ENCODE results near the gene FAM168B. TPM values are rescaled to one million over a fixed set of nuclear protein-coding genes. Genes with fewer than 3 reads are reported as not detected.

The FAM168B gene
- polyA plus RNA-seq, 1 donor (not counting 4 experiments of a cell fraction or from before 2014, with no cell fraction given) = 50.8 TPM

GRCh38 chr2:131121464-131121863 lies 28.2 kb upstream of the FAM168B start:
- Histone ChIP-seq H3K4me3 (ENCODE audit: control insufficient read depth in 2 of 3, extremely low read depth in 1 of 3, insufficient read depth in 2 of 3, low read depth in 1 of 3, low read length in 3 of 3) (no peak overlapping the region), H3K27me3 (ENCODE audit: control insufficient read depth, extremely low read depth, insufficient read depth, low read length) (no peaks in the 10 kb centered on the region), H3K79me2 (ENCODE audit: control insufficient read depth, insufficient read depth, low read length) (peaks cover 58% of the 10 kb centered on the region), H3K9me1 (ENCODE audit: control insufficient read depth, extremely low read depth, insufficient read depth, low read length) (no peaks in the 10 kb centered on the region), H3K4me2 (ENCODE audit: control insufficient read depth, extremely low read depth, insufficient read depth, low read depth, low read length) (no peak overlapping the region), H3K27ac (ENCODE audit: control insufficient read depth, insufficient read depth, low read length) (no peak overlapping the region), H3K36me3 (ENCODE audit: control insufficient read depth in 2 of 2, extremely low read depth in 1 of 2, insufficient read depth in 2 of 2, low read length in 2 of 2) (peaks cover 12 to 16% of the 10 kb centered on the region in 2 experiments), H4K20me1 (ENCODE audit: control insufficient read depth, extremely low read depth, insufficient read depth, low read length) (no peaks in the 10 kb centered on the region), H3K4me1 (ENCODE audit: control insufficient read depth, extremely low read depth, insufficient read depth, low read length) (no peaks in the 10 kb centered on the region), H2AFZ (ENCODE audit: control insufficient read depth, low read length) (no peak overlapping the region), H3K9me3 (ENCODE audit: control insufficient read depth, low read depth, low read length) (no peaks in the 10 kb centered on the region), H3K9ac (ENCODE audit: control insufficient read depth, extremely low read depth, insufficient read depth, low read length) (no peak overlapping the region)
- TF ChIP-seq CTCF (optimal IDR thresholded peaks at IDR 0.05 in 1 of 3, IDR thresholded peaks at IDR 0.05 in 1 of 3, conservative IDR thresholded peaks at IDR 0.05 in 1 of 3; ENCODE audit: extremely low read depth in 1 of 3, insufficient read depth in 2 of 3, low read length in 3 of 3) = no peak
- no peak for TF ChIP-seq EZH2 (IDR thresholded peaks at IDR 0.05; ENCODE audit: low read length)
- no peak for FAIRE-seq
- dilution Hi-C loops (cut with MboI; ENCODE audit: extremely low pct_ligation_motif_present, low sequenced_read_pairs) = no loop called here
- DNase-seq (ENCODE audit: low read depth, low spot score) = no peak

GRCh38 chr2:131120815-131121317 lies 27.6 kb upstream of the FAM168B start:
- no peak for TF ChIP-seq CTCF (optimal IDR thresholded peaks at IDR 0.05 in 1 of 3, IDR thresholded peaks at IDR 0.05 in 1 of 3, conservative IDR thresholded peaks at IDR 0.05 in 1 of 3; ENCODE audit: extremely low read depth in 1 of 3, insufficient read depth in 2 of 3, low read length in 3 of 3)
- no peak for TF ChIP-seq EZH2 (IDR thresholded peaks at IDR 0.05; ENCODE audit: low read length)
- H3K36me3 ChIP-seq (ENCODE audit: control insufficient read depth in 2 of 2, extremely low read depth in 1 of 2, insufficient read depth in 2 of 2, low read length in 2 of 2) = peaks cover 15 to 19% of the 10 kb centered on the region in 2 experiments
- no peak overlapping the region for H2AFZ ChIP-seq (ENCODE audit: control insufficient read depth, low read length)
- no peaks in the 10 kb centered on the region for H3K4me1 ChIP-seq (ENCODE audit: control insufficient read depth, extremely low read depth, insufficient read depth, low read length)
- no peaks in the 10 kb centered on the region for H3K27me3 ChIP-seq (ENCODE audit: control insufficient read depth, extremely low read depth, insufficient read depth, low read length)
- no peak overlapping the region for H3K27ac ChIP-seq (ENCODE audit: control insufficient read depth, insufficient read depth, low read length)
- H3K4me3 ChIP-seq (ENCODE audit: control insufficient read depth in 2 of 3, extremely low read depth in 1 of 3, insufficient read depth in 2 of 3, low read depth in 1 of 3, low read length in 3 of 3) = no peak overlapping the region
- no peak for FAIRE-seq
- H3K9me1 ChIP-seq (ENCODE audit: control insufficient read depth, extremely low read depth, insufficient read depth, low read length) = no peaks in the 10 kb centered on the region
- DNase-seq (ENCODE audit: low read depth, low spot score) = no peak
- dilution Hi-C loops (cut with MboI; ENCODE audit: extremely low pct_ligation_motif_present, low sequenced_read_pairs) = no loop called here
- H3K79me2 ChIP-seq (ENCODE audit: control insufficient read depth, insufficient read depth, low read length) = peaks cover 63% of the 10 kb centered on the region
- H4K20me1 ChIP-seq (ENCODE audit: control insufficient read depth, extremely low read depth, insufficient read depth, low read length) = no peaks in the 10 kb centered on the region
- no peak overlapping the region for H3K4me2 ChIP-seq (ENCODE audit: control insufficient read depth, extremely low read depth, insufficient read depth, low read depth, low read length)
- H3K9me3 ChIP-seq (ENCODE audit: control insufficient read depth, low read depth, low read length) = no peaks in the 10 kb centered on the region
- no peak overlapping the region for H3K9ac ChIP-seq (ENCODE audit: control insufficient read depth, extremely low read depth, insufficient read depth, low read length)

All from keratinocyte (primary cell).